Dedifferentiated amniotic fluid mesenchymal stem cell (primary cell): ENCODE measurements around the gene HNRNPA3.
"Not testable (repeated sequence)": the region's sequence is repeated elsewhere in the genome, so short reads cannot be mapped to it uniquely, and the experiment has no call there.

Source experiments
- DNase-seq: peaks from one replicate; pipeline ENCODE4 v3.0.0-alpha.2; 2016; ENCODE audit errors: extremely low spot score

The HNRNPA3 gene

DNA sequence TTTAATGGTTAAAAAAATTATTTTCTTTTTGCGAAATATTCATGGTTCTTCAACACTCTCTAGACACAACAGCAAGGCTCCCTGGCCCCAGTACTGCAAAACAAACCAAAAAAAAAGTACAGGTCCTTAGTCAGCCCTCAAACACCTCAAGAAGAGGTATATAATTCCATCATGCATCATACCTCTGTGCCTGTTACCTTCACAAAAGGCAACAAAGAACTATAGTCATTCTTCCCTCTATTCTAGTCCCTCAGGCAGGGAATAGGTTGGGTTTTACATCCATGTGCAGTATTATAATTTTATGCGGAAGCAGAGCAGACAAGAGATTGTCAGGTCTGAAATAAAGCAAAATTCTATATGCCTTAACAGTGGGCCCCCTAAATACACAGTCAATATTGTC lies 43.4 kb downstream of the HNRNPA3 start:
- no peak for DNase-seq

DNA sequence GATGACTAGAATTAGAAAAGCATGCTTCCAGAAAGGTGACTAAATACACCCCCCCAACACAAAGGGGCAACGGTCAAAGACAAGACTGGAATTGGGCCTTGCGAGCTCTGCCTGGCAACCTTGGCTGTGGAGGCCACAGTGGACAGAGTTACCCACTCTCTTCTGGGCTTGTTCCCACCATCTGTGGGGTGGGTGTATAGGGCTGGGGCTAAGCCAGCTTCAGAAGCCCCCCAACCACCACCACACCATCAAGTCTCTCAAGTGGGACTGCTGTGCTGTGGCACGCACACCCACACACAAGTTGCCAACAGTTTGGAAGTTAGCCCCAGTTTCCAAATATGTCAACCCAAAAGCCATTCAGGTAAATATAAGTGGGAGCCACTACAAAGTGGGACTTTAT lies 44.1 kb downstream of the HNRNPA3 start:
- no peak for DNase-seq

DNA sequence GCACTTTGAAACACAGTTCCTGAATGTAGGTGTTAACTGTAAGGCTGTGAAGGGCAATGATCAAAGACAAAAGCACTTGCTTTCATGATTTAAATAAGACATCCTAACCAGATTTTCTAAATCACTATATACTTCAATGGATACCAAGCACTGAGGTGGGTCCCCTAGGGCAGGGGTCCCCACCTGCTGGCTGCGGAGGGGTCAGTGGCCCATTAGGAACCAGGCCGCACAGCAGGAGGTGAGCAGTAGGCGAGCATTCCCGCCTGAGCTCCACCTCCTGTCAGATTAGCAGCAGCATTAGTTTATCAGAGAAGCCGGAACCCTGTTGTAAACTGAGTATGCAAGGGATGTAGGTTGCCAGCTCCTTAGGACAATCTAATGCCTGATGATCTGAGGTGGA lies 44.9 kb downstream of the HNRNPA3 start:
- DNase-seq: no peak

DNA sequence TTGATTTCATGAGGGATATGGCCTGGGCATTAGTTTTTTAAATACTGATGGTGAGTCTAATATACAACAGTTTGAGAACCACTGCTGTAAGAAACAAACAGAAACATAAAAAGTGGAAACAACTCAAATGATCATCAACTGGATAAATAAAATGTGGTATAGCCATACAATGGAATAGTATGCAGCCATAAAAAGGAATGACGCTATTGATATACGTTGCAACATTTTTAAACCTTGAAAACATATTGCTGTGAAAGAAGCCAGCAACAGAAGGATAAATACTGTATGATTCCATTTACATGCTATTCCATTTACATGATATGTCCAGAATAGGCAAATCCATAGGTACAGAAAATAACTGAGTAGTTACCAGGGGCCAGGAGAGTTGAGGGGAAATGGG lies 45.5 kb downstream of the HNRNPA3 start:
- no peak for DNase-seq

DNA sequence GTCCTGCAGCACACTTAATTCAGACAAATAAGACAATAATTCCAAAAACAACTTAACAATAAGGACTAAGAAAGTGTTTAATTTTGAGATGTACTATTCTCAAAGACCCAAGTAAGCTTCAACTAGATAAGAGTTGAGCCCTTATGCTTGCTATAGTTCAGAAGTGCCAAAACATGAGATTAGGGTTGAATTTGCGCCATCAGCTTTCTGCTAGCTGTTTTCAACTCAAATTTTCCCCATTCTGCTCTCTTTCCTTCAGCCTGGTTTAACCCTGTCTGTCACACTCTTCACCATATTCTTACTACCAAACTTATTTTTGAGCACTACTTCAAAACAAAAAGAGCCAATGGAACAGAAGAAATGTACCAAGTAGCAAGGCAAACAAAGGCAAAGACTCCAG lies 47.8 kb downstream of the HNRNPA3 start:
- no peak for DNase-seq

DNA sequence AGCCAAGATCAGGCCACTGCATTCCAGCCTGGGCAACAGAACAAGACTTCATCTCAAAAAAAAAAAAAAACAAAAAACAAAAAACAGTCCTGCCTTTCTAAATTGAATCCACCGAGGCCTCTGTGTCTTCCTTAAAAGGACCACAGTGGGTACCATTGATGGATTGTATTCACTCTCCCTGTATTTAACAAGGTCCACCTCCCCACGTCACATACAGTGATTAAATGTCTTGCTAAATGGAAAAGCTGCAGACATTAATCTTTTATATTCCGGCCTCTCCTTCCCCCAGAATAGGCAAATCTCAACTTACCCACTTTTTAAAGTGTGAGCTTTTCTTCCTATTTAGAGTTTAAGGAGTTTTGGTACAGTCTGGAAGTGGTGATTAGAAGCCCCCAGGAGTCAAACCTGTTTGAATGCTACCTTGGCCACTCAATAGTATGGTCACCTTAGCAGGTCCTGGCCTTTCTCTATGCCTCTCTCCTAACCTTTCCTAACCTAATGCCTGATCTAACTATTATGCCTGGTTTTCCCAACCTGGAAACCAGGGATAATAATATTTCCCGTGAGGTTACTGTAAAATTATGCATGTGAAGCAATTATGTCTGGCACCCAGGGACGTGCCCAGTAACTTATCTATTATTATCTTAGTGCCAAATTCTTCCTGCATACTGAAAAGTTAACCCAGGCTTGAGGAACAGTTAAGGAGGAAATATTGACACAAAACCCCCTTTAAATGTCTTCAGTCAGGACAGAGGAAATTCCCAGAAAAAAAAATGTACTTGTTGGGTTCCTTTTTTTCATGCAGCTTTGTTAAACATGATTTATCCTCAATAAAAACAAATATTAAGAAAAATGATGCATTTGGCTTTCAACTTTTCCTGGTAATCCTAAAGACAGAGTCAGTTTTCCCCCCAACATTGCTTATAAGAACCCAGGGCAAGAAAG lies 48.8 kb downstream of the HNRNPA3 start:
- DNase-seq: no peak

DNA sequence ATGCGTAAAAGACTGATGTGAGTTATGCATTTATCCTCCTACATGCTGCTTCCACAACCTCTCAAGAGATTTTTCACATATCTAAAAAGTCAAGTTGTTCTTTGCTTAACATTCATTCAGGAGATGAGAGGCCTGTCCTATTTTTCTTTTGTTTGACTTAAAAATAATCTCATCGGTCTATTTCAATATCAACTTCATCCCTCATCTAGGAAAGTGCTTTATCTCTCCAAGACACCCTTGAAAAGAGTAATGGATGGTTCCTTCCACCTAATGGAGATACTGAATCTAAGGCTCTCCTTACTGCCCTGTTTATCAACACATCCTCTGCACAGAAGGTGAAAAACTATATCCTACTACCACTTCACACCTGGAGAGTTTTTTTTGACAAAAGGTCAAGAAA lies 49.5 kb downstream of the HNRNPA3 start:
- DNase-seq: no peak

DNA sequence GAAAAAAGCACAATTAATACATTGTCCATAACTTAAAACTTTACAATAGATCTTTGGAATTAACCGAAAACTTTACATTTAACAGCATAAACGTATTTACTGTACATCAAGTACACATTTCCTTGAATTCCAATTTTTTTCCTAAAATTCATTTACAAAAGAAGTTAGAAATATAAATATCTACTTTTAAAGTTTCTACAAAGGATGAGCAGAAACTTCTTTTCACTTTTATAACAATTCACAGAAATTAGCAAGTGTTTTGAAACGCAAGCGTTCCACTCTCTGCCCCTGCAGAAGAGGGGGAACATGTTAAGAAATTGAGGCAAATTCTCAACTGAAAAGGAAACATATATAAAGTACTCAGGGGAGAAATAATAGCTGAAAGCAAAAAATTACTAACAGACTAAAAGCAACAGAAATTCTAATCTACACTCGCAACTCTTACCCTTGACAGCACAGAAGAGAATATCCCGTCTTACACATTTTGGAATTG lies 50.4 kb downstream of the HNRNPA3 start:
- no peak for DNase-seq

DNA sequence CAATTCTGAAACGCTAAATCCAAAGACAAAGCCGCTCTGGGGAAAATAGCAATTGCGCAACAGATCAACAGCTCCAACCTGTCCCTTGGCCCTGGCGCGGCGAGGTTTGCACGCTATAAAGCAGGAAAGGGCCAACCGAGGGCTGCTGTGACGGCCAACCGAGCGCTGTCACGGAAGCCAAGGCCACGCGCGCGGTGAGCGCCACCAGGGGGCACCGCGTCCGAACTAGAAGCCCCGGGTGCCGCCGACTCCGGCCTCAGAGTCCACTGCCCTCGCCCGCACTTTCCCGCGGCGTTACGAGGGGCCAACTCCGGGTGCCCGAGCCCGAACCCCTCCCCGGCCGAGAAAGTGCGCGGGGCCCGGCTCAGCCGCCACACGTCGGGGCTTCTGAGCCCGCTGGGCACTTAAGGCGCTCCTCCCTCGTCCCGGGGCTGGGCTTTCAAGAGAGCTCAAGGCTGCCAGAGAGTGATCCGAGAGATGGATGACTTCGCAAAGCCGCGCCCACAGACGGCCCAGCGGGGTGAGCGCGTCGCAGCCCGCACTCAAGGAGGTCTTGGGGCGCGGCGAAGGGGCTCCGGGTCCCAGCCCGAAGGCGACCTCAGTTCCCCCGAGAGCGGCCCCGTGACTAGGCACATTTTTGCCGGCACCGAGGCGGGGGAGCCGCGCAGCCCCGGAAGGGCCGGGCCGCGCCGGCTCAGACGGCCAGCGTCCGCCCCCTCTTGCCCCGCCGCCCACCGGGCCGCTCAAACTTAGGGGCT lies 51.0 kb downstream of the HNRNPA3 start:
- DNase-seq: peak; percentile 97

DNA sequence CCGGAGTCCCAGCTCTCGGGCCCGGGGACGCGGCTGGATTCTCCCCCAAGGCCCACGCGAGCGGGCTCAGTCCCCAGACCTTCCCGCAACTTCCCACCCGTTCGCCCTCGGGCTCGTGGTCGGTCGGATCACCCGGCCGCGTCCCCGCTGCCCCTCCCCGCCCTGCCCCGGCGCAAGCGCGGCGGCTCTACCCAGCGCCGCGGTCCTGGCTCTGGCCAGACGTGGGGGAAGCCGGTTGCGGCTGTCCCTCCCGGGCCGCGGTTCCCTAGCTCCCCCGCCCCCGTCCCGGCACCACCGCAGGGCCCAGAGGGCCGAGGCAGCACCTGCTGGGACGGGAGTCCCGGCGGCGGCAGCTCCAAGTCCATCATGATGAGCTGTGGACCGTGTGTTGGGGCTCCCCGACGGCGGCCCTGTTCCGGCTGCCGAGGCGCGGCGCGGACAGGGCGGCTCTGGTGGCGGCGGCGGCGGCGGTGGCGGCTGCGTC lies 51.7 kb downstream of the HNRNPA3 start:
- no peak for DNase-seq

DNA sequence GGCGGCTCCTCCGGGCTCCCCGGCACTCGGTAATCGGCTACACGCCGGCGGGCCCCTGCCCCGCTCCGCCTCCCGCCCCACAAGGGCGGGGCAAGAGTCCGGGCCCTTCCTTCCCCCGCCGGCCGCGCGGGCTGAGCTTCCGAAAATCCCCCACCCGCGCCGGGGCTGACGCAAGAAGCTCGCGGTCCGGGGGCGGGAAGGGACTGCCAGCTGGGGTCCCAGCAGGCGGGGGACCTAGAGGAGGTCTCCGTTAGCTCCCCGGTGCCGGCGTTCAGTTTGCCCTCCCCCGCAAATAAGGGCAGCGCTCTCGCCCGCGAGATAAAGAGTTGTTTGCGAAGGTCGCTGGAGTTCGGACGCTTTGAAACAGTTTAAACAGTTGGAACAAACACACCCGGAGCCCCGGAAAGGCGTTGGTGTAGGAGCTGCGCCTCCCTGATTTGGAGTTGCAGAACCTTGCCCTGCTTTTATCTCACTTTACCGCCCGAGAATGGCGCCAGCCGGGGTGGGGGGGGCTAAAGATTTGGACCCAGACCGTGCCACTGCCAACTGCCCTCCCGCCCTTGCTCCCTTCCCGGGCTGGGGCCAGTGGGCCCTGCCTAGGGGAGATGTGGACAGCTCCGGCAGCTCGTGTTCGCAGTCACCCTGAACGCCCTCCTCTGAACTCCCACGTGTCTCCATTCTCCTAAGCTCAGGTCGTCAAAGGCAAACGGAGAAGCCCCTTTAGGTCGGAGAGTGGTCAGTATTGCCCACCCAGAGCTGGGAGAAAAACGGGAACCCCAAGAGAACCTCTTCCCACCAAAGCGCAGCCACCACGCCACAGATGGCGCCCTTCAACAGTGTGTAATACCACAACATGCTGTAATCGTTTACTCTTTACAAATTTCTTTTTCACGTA lies 52.3 kb downstream of the HNRNPA3 start, which contains the start of gene NFE2L2:
Gene NFE2L2 (minus strand): TSS at position 35 of the 895 bp plus-strand sequence. CDS start 151 bp downstream, outside the sequence.
- peak; percentile 78 for DNase-seq

DNA sequence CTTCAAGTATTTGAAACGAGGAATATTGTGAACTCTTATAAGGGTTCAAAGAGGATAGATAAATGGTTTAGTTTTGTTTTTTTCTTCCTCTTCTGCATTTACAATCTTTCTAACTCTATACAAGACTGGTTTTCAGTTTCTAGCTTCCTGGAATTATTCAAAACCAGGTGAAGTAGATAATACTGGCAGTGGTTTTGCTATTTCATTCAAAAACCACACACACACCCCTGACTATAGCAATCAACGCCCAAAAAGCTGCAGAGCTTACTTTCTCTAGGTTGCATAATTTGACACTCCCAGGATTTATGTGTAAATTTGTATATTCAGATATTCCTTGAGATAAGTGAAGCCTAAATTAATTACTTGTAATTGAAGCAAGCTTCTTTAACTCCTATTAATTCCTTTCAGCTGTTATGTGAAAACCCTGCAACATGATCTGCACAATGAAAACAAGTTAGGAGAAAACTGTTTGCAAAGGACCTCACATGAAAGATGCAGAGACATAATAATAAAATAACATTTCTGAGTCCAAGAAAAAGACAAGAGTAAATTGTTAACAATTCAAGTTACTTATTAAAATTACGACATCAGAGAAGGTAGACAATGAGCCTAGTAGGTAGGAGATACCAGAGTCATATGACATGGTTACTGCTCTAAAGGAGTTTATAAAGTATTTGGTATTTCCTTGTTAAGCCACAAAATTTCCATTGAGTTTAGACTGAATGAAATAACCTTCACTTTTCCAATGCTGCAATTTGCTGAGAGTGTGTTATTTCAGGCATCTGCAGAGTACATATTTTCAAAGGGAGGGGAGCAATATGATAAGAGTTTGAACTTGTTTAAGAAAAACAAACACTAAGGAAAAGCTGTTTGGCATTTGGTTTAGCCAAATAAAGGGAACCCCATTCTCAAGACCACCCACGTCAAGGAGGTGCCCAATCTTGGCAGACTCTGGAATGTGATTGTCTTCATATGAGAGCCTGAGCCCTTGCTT lies 53.5 kb downstream of the HNRNPA3 start:
- peak; percentile 53 for DNase-seq

DNA sequence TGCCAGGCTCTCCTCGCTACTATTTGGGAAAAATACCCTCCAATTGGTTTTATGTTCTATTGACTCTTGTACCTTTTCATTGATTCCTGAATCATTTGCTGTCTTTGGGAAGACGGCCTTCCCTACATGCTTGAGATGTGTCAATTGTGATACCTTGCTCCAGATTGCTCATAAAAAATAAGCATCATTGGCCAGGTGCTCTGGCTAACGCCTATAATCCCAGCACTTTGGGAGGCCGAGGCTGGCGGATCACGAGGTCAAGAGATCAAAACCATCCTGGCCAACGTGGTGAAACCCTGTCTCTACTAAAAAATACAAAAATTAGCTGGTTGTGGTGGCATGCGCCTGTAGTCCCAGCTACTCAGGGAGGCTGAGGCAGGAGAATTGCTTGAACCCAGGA lies 54.4 kb downstream of the HNRNPA3 start:
- not testable (repeated sequence) for DNase-seq

DNA sequence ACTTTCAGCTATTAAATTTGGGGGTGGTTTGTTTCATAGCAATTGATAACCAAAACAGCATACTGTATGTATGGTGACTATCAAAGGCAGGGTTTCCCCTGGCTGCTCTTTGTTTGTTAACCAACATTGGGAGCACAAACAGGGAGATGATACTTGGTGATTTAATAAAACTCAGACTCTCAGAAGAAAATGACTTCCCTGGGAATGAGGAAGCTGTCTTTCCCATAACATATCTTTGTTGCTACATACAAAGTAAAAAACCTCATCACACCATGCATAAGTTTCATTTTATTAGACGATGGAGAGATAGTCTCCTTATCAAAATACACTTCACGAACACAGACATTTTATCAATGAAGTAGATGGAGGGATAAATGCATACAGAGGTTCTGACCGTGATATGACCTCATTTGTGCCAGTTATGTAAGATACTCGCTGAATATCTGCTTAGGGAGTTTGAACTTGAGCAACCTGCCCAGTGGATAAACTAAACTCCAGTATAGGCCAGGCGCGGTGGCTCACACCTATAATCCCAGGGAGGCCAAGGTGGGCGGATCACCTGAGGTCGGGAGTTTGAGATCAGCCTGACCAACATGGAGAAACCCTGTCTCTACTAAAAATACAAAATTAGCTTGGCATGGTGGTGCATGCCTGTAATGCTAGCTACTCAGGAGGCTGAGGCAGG lies 55.7 kb downstream of the HNRNPA3 start:
- DNase-seq: no peak

DNA sequence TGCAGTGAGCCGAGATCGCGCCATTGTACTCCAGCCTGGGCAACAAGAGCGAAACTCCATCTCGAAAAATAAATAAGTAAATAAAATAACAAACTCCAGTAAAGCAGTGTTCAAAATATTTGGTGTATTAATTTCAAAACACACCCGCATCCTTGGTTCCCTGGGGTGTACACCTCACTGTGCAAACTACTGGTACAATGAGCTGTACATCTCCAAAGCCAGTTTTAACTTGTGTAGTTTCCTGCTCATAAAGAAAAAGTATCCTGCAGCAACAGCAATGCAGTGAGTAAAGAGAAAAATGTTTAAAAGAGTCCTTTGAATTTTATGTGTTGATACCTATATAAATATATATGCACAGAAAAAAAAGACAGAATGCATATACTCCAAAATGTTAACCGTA lies 56.3 kb downstream of the HNRNPA3 start:
- no peak for DNase-seq

DNA sequence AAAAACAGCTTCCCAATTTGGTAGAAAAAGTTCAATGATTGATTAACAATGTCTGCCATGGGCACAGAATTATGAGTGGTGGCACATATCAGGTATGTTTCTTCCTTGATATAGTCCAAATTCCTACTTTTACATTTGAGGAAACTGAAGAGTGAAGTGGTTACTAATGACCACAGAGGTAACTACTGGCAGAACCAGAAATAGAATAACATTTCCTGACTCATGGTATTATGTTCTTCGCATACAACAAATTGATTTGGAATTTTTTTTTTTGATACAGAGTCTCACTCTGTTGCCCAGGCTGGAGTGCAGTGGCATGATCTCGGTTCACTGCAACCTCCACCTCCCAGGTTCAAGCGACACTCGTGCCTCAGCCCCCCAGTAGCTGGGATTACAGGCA lies 57.9 kb downstream of the HNRNPA3 start:
- no peak for DNase-seq

DNA sequence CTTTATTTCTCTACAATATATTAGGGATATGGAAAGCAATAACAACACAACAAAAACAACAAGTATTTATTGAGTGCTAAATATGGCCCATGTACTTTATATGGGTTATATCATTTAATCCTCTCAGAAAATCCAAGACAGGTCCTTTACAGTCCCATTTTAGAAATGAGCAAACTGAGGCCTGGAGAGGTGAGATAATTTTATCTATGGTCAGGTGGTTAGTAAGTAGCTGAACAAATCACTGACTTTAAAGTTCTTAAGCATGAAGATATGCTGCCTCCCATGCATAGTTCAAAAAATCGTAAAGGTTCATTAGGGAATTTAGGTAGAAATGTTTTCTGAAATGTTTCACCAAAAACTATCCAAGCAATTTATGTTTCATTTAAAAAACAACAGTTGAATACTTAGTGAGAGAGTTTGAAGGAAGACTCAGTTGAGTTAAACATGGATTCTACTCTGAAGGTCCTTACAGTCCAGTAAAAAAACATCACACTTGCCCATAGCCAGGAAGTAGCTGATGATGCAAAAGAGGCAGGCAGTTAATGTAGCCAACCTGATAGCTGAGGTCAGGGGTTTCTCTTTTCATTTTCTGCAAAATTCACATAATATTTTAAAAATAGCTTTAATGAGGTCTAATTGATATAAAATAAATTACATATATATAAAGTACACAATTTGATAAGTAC lies 59.5 kb downstream of the HNRNPA3 start:
- no peak for DNase-seq

DNA sequence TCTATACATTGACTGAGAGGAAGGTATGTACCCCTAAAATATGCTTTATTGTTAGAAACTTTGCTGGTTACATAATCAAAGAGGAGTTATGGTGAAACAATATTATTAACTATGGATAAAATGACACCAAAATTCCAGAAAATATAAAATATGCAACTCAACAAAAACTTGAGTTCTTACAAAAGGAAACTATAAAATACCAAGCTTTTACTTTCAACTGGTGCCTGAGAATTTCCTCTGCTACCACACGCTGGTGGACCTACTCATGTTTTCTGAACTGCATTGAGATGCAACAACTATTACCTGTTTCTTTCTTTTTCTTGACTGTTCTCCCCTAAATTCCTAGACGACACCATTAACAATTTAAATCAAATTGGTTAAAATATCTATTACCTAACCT lies 60.2 kb downstream of the HNRNPA3 start:
- DNase-seq: no peak

DNA sequence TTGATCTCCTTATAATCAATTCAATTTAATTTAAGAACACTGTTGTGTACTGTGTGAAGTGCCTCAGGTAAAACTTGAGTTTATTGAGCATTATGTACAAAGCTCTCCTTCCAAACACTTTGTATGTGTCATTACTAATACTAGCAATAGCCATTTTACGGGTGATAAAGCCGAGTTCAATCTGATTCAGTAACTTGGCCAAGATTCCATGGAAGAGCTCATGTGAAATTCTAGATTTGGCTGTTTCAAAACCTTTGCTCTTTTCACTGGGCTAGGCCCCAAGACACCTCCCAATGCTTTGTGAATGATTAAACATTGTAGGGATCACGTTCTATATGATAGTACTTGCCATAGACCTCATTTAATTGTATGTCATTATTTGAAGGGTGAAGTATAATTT lies 60.8 kb downstream of the HNRNPA3 start:
- no peak for DNase-seq
